Gastrocnemius medialis (tissue), 4 donors: ENCODE measurements around the gene CCDC92.

Experiments
- POLR2A ChIP-seq, 2 donors: fragments of 450-650 bp; IDR thresholded peaks; one replicate each; pipeline ENCODE4 v1.6.1; 2017; ENCODE audit warnings: antibody characterized with exemption in 2 of 2, mild to moderate bottlenecking in 2 of 2, moderate library complexity in 2 of 2
- TF ChIP-seq, protein P1 (sequence below), 5 experiments: fragments of 450-650 bp in 3 of 5; fragments of 200-600 bp in 2 of 5; sonication (generic) in 2 of 5; IDR thresholded peaks in 4 of 5; conservative IDR thresholded peaks in 1 of 5; 1 replicate in 4 of 5; 2 replicates in 1 of 5; pipeline ENCODE4 v1.5.1; 2016 to 2019; ENCODE audit warnings: antibody characterized with exemption in 5 of 5, mild to moderate bottlenecking in 3 of 5, moderate library complexity in 3 of 5

GRCh38 chr12:123966596-123966995 lies 6.0 kb downstream of the CCDC92 start:
- TF ChIP-seq, protein P1, sequence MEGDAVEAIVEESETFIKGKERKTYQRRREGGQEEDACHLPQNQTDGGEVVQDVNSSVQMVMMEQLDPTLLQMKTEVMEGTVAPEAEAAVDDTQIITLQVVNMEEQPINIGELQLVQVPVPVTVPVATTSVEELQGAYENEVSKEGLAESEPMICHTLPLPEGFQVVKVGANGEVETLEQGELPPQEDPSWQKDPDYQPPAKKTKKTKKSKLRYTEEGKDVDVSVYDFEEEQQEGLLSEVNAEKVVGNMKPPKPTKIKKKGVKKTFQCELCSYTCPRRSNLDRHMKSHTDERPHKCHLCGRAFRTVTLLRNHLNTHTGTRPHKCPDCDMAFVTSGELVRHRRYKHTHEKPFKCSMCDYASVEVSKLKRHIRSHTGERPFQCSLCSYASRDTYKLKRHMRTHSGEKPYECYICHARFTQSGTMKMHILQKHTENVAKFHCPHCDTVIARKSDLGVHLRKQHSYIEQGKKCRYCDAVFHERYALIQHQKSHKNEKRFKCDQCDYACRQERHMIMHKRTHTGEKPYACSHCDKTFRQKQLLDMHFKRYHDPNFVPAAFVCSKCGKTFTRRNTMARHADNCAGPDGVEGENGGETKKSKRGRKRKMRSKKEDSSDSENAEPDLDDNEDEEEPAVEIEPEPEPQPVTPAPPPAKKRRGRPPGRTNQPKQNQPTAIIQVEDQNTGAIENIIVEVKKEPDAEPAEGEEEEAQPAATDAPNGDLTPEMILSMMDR (IDR thresholded peaks at IDR 0.05 in 4 of 5, conservative IDR thresholded peaks at IDR 0.05 in 1 of 5): no peak
- no peak for TF ChIP-seq POLR2A (IDR thresholded peaks at IDR 0.05)
